Fibroblast of the aortic adventitia (primary cell): ENCODE results near the gene BPGM. TPM values are rescaled to one million over a fixed set of nuclear protein-coding genes. Genes with fewer than 3 reads are reported as not detected.
A peak's percentile ranks its signal among the peaks of the same experiment; 100 is the strongest.

Experiments used
- DNase-seq: peaks from one replicate; pipeline ENCODE4 v3.0.0-alpha.2; 2010; ENCODE audit warnings: low read depth
- H3K4me3 ChIP-seq: 2 replicates; pipeline ENCODE4 v1.5.1; 2011; ENCODE audit warnings: low read depth, mild to moderate bottlenecking, control low read depth, low read length, moderate library complexity
- CTCF ChIP-seq: IDR thresholded peaks from 2 replicates; pipeline ENCODE4 v1.5.1; 2011; ENCODE audit warnings: mild to moderate bottlenecking, low read length, control low read depth, inconsistent platforms; ENCODE audit not compliant: insufficient read depth
- total RNA-seq: library from RNA; depleted of rRNA; stranded (reverse); fragments of >200 nt; gene quantifications from 2 replicates; pipeline ENCODE4 v1.2.3, GENCODE V29; 2012; ENCODE audit warnings: low replicate concordance

Gene BPGM
- total RNA-seq, 1 donor: 52.4 TPM

DNA sequence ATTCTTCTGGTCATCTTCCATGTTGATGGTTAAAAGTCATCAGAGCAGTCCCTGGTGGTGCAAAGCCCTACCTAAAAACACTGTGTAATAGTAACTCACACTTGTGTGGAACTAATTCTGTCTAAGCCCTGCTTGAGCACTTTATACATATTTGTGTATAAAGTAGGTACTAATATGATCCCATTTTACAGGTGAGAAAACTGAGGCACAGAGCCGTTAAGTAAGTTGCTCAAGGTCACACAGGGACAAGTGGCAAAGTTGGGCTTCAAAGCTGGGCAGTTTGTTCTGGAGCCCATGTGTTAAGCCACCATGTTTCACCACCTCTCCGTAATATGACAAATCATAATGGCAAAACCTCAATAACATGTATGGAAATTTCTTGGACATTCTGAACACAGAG is 48.1 kb downstream of the BPGM start:
- no peak for TF ChIP-seq CTCF
- H3K4me3 ChIP-seq: no peak overlapping the region
- DNase-seq: no peak

GRCh38 chr7:134695321-134695860 is 48.7 kb downstream of the BPGM start:
- DNase-seq: peak; percentile 73
- H3K4me3 ChIP-seq: no peak overlapping the region
- no peak for TF ChIP-seq CTCF

- TF ChIP-seq CTCF: no peak
- no peak overlapping the region for H3K4me3 ChIP-seq
Measured at GRCh38 chr7:134696261-134696660, 49.6 kb downstream of the BPGM start.

GRCh38 chr7:134697205-134697886 is 50.7 kb downstream of the BPGM start:
- no peak overlapping the region for H3K4me3 ChIP-seq
- no peak for TF ChIP-seq CTCF
- DNase-seq: no peak

More at GRCh38 chr7:134696261-134696660, 49.6 kb downstream of the BPGM start:
- DNase-seq: no peak

GRCh38 chr7:134698481-134698880 is 51.8 kb downstream of the BPGM start:
- DNase-seq: no peak
- no peak for TF ChIP-seq CTCF
- no peak overlapping the region for H3K4me3 ChIP-seq

GRCh38 chr7:134699021-134699818 is 52.6 kb downstream of the BPGM start:
- no peak for DNase-seq
- no peak for TF ChIP-seq CTCF
- no peak overlapping the region for H3K4me3 ChIP-seq
